NCI-H187 (cell line): Measurements from ENCODE around the gene SLC37A4.
"Not testable (repeated sequence)": the region's sequence is repeated elsewhere in the genome, so short reads cannot be mapped to it uniquely, and the experiment has no call there.

Source experiments
- DNase-seq, 2 experiments: peaks; one replicate each; lab custom pipeline; 2025; lab: John Stamatoyannopoulos, UW

The SLC37A4 gene

DNA sequence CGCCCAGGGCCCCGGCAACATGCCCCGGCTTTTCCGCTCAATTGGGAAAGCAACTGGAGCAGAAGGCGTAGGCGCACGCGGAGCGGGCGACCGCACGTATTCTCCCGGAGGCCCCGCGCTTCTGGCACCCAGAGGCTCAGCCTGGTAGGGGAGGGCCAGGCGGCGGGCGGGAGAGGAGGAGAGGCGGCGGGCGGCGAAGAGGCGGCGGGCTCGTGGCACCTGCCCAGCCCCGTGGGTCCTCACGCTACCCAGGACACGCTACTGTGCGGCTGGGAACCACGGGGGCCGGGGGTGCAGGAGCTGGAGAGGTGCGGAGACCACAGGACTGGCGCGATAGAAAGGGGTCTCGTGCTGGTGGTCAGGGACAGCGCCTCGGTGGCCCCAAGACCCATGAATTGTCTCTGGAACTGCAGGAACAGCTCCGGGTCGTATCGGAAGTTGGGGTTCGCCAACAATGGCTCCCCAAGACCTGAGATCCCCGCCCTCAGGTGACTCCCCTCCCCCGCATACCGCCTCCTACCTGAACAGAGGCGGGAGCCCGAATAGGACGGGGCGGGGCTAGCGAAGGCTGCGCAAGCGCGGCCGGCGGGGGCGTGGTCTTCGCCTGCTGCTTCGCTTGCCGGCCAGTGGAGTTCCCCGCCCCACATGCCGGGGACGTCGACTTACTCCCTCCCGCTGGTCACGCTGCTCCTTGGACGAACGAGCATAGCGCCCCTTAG lies at the start of gene SLC37A4:
SLC37A4 (minus strand) TSS at position 549 of the 719 bp plus-strand sequence.
- DNase-seq: peak; percentile 97 to 98

DNA sequence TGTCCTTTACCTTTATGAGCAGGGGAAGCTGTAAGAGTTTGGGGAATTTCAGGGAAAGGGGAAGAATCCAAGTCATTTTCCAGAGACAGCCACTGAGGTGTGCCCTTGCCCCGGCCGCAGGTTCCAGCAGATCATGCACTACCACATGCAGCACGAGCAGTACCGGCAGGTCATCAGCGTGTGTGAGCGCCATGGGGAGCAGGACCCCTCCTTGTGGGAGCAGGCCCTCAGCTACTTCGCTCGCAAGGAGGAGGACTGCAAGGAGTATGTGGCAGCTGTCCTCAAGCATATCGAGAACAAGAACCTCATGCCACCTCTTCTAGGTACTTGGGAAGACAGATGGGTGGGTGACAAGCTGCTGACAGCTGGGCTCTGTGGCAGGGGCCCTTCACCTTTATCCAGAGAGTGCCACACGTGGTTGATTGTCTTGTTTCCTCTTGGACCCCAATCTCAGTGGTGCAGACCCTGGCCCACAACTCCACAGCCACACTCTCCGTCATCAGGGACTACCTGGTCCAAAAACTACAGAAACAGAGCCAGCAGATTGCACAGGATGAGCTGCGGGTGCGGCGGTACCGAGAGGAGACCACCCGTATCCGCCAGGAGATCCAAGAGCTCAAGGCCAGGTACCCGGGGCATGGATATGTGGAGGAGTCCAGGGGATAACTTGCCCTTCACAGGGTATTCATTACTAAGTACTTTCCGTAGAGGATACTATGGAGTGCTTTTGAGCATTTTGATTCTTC lies 48.2 kb upstream of the SLC37A4 start:
- DNase-seq: no peak

DNA sequence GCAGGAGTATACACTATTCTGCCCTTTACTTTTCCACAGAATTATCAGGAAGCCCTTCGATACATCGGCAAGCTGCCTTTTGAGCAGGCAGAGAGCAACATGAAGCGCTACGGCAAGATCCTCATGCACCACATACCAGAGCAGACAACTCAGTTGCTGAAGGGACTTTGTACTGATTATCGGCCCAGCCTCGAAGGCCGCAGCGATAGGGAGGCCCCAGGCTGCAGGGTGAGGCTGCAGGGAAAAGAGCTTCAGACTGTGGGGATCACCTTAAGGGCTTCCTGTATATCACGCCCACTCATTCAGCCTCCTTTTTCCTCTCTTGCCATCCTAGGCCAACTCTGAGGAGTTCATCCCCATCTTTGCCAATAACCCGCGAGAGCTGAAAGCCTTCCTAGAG lies 47.2 kb upstream of the SLC37A4 start:
- no peak for DNase-seq

DNA sequence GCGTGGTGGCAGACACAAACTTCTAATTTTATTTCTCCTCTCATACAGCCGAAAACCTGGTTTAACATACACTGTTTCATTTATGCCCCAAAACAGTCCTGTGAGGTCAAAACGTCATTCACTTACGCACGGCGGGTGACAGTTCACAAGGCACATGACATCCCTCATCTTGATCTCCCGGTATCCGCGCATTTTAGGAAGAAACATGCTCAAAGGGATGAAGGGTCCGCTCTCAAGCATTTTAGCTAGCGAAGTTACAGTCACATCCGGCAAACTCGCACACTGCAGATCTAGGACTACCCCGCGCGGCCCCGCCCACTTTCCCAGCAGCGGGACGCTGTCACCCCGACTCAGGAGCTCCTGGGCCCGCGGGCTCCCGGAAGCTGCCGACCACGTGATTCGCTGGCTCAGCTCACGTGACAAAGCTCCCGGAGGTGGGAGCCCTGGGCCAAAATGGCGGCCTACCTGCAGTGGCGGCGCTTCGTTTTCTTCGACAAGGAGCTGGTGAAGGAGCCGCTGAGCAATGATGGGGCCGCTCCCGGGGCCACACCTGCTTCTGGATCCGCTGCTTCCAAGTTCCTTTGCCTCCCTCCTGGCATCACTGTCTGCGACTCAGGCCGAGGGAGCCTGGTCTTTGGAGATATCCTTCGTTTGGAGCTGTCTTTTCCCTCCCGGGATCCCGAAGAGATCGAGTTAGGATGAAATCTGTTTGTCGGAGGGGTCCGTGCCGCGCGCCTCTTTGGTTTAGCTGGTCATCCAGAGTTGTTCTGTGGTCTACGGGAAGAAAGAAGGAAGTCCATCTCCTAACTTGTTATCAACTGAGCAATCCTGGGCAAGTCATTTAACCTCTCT lies 36.9 kb upstream of the SLC37A4 start, which contains the start of gene VPS11:
VPS11 (plus strand) TSS at position 448 of the 852 bp plus-strand sequence; CDS start at position 454, 6 bp downstream.
- peak; percentile 81 to 89 for DNase-seq

DNA sequence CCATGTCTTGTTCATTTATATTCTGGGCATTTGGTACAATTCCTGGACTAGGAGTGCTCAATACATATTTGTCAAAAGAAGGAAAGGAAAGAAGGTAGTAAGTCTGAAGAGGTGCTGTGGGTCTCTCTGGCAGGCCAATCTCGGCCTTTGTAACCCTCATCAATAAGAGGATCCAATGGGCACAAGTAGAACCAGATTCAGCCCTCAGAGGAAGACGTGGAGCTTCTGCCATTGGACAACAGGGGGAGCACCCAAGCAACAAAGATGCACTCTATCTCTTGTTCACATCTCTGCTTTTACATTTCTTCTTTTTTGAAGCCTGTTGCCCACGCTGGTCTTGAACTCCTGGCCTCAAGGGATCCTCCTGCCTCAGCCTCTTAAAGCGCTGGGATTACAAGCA lies 34.7 kb upstream of the SLC37A4 start:
- no peak for DNase-seq

DNA sequence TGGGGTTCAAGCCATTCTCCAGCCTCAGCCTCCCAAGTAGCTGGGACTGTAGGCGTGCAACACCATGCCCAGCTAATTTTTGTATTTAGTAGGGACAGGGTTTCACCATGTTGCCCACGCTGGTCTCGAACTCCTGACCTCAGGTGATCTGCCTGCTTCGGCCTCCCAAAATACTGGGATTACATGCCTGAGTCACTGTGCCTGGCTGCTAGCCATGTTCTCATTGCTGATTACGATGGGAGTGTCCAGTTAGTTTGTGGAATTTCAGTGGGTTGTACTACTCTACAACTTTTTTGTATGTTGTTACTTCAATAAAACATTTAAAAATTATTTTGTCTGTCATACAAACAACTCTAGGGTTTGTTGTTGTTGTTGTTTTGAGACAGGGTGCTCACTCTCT lies 32.1 kb upstream of the SLC37A4 start:
- no peak for DNase-seq

DNA sequence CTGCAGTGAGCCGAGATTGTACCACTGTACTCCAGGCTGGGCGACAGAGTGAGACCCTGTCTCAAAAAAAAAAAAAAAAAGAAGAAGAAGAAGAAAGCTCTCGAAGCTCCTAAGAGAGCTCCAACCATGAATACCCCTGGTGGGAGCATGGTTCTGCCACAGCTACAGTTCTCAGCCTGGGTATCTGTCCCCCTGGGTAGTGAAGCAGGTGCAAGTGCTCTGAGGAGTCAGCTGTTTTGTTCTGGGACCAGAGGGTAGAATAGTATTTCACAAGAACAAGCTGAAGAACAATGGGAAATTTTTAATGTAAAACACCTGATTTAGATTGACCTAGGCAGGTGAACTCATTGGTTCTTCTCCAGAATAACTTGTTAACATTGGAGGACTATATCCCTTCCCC lies 30.6 kb upstream of the SLC37A4 start:
- no peak for DNase-seq

DNA sequence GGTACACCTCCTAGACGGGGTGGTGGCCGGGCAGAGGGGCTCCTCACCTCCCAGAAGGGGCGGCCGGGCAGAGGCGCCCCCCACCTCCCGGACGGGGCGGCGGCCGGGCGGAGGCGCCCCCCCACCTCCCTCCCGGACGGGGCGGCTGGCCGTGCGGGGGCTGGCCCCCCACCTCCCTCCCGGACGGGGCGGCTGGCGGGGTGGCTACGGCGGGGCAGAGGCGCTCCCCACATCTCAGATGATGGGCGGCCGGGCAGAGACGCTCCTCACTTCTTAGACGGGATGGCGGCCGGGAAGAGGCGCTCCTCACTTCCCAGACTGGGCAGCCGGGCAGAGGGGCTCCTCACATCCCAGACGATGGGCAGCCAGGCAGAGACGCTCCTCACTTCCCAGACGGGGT lies 28.5 kb upstream of the SLC37A4 start:
- DNase-seq: not testable (repeated sequence)

DNA sequence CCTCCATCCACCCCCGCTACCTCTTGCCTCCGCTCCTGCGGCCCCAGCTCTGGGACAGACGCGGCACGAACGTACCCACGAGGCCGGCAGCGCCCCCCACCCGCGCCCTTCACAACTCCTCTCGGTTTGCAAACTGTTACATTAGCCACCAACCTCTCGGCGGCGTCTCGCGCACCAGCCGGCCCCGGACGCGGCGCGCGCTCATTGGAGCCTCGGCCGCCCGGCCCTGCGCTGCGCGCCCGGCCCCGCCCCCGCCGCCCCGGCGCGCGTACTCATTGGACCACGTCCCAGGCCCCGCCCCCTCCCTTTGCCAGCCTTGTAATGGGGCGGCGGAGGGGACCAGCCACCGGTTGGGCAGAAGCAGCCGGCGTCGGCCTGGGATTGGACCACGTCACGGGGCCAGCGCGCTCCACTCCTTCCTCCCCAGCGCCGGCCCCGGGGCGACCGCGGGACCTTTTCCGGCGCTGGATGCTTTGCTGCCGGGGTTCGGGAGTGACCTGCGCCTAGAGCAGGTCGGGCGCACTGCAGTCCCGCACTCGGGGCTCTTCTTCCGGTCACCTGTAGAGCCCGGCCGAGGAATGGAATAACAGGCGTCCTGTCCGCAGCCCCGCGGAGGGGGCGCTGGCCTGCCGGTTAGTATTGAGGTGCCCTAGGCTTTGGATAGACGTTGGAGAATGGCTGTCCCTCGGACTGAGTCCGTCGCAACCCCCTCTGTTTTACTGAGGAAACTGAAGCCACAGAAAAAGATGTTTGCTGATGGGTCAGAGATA lies 26.5 kb upstream of the SLC37A4 start, which contains the start of gene HYOU1:
HYOU1 (minus strand) TSS at position 206 of the 770 bp plus-strand sequence. CDS start 1,045 bp downstream, outside the sequence.
- peak; percentile 83 to 97 for DNase-seq

DNA sequence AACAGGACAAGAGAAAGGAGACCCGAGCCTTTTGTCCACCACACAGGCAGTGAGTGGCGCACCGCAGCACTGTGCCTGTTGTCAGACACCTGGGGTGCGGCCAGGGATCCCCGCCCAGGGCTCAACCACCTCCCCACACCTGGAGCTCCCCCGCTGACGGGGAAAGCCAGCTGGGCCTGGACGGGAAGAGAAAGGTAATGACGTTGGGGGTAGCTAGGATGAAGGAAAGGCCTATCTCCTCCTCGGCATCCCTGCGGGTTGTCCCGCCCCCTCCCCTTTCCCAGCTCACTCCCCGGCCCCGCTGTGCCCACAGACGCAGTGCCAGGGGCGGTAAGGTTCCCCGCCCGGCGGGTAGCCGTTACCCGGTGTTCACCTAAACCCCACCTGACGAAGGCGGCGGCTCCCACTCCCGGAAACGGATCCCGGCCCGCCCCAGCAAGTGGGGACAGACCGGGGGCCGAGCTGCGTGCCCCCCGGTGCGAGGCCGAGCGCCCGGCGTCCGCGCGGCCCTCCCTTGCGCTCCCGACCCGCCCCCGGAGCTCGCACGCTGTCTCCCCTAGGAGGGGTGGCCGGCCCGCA lies 25.8 kb upstream of the SLC37A4 start:
- no peak for DNase-seq

DNA sequence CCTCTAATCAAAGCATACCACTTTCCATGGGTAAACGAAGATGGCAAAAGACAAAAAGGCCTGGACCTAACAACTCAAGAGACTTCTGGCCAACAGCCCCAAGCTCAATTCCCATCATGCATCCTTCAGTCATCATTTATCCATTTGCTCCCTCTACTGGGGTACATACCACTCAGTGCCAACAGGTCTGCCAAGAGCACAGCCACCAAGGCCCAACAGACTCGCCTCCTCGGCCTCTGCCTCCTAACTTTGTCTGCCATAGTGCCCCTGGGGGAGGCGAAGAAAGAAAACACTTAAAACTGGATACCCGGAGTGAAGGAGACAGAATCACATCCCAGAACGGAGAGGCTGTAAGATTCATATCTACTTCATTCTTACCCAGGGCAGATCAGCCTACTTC lies 25.2 kb upstream of the SLC37A4 start:
- no peak for DNase-seq

DNA sequence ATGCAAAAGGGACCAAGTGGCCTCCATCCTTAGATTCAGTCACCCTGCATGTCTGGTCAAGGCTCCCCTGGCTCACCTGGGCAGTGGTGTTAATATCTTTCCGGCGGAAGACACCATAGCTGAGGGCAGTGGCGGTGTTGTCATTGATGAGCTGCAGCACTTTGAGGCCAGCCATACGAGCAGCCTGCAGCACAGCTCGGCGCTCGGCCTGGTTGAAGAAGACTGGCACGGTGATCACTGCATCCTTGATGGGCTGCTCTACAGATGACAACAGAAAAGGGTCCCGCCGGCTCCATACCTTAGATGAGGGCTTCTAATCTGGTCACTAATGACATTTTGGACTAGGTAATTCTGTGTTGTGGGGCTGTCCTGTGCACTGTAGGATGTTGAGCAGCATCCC lies 23.7 kb upstream of the SLC37A4 start:
- no peak for DNase-seq

DNA sequence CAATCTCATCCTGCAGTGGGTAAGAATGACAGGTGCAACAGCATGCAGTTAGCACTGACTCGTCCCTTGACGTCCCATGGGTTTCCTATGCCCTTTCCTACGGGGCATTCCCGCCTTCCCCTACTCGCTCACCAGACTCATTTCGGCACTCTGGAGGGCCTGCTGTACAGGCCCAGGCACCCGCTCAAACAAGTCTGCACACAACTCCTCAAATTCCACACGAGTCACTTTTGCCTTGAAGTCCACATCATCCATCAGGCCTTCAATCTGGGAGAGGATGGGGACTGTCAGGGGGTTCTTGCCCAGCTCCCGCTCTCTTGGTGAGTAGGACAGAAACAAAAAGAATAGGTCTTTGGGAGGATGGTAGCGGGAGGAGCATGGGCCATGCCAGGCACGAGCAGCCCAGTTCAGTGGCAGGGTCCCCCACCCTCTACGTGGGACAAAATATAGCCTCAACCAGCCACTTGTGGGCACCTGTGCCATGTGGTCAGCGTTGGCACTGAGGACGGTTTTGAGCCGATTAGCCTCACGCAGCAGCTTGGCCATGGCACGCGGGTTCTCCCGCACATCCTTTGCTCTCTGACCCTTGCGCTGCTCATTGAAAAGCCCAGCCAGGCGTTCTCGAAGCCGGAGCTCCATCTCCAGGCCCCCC lies 21.6 kb upstream of the SLC37A4 start:
- no peak for DNase-seq

DNA sequence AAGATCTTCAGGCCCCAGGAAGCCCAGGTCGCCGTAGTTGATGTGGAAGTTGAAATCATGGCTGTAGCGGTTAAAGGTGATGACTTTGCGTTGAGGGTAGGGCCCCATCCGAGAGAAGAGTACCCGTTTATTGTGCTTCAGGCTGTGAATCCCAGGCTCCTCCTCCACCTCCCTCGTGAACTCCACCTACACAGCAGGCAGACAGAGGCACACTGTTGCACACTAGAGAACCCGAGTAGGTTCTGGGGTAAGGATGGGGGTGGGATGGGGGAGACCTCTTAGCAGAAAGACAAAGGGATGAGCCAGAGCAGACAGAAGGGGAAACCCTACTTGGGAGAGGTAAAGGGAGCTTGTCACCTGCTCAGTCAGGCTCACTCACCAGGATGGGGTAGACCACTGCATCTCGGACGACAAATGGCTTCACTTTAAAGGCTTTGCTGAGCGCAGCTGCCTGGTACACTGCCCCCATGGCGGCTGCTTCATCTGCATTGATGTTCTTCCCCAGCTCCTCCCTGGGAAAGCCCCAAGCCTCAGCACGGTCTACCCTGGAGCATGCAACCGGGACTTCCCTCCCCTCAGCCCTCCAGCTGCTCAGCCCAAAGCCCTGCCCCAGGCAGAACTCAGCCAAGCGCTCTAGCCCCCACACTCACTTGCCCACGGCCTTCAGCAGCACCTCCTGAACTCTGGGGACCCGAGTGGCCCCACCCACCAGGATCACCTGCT lies 20.9 kb upstream of the SLC37A4 start:
- DNase-seq: no peak

DNA sequence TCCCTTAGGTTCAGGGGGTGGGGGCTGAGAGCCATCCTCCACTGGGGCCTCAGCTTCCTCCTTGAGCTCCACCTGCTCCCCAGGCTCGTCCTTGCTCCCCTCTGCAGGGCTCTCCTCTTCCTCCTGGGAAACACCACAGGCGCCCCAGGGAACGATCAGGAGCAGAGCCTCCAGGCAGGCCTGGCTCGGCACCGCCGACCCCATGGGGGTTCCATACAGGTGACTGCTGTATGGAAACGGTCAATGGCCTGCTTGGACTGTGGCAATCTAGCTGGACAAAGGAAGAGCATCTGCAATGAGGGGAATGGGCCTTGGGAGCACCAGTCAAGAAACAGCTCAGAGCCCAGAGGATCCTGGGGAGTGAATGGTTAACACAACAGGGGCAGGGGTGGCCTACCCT lies 18.4 kb upstream of the SLC37A4 start:
- no peak for DNase-seq

DNA sequence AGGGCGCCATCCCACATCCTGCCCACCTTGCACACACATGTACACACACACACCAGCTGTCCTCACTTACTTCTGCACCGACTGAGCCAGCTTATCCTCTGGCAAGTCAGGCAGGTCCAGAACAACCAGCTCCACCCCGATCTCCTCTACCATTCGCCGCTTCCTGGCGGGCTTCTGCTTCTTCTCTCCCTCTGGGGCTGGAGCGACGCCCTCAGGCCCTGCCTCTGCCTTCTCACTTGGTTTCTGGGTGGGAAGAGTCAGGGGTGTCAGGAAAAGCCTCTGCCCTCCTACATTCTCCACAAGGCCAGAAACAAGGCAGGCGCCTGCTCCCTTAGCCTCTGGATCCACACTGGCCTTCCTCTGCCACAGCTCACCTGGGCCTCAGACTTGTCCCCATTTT lies 18.0 kb upstream of the SLC37A4 start:
- no peak for DNase-seq

DNA sequence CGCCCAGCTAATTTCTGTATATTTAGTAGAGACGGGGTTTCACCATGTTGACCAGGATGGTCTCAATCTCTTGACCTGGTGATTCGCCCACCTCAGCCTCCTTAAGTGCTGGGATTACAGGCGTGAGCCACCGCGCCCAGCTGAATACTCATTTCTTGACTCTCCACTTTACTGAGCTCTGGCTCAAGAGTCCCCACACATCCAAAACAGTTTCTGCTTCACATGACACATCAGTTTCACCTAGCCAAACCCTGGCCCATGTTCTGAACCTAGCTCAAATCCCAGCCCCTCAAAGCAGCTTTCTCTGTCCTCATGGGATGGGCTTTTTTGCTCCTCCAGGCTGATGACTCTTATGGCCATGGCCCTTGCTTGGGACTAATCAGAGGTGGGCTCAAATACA lies 16.5 kb upstream of the SLC37A4 start:
- DNase-seq: no peak

DNA sequence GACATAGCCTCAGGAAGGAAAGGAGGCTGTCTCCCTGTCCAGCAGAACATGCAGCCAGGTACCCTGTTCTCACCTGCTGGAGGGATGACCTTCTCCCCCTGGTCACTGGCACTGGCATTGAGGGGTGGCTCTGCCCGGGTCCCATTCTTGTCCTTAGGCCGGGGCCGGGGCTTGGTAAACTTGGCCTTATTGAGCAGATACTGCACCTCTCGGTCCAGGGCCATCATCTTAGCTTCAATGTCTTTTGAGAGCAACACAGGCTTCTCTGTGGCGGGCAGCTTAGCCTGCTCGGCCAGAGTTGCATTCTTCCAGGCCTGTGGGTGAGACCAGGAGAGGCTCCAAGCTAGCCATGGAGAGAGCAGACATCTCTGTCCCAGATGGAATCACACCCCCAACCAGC lies 15.8 kb upstream of the SLC37A4 start:
- DNase-seq: no peak

DNA sequence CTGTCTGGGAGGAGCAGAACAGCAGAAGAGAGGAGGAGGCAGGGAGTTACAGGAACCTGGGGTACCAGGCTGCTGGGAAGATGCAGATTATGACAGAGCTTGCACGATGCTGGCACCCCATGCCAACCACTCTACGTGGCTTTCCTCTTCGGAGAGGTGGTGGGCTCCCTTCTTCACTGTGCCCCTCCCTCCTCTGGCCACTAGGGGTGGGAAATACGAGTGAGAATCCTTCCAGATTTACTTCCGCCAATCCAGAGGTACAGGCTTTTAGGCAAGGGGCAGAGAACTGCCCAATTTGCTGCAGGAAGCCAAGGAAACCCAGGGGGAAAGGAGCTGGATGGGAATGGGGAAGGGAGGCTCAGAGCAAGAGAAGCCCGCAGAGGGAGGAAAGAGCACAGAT lies 14.0 kb upstream of the SLC37A4 start:
- no peak for DNase-seq

DNA sequence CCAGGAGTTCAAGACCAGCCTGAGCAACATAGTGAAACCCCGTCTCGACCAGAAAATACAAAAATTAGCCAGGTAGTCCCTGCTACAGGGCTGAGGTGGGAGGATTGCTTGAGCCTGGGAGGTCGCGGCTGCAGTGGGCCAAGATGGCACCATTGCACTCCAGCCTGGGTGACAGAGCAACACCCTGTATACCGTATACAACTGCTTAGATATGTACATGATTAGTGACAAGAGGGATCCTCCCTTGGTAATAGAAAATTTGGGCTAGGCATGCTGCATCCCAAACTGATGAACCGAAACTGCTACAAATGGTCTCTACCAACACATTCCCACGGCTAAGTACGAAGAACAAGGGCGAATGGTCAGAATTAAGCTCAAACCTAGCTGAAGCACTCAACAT lies 12.2 kb upstream of the SLC37A4 start:
- DNase-seq: no peak
